ENCODE results near the gene BAD.
A peak's percentile ranks its signal among the peaks of the same experiment; 100 is the strongest.

BAD gene

DNA sequence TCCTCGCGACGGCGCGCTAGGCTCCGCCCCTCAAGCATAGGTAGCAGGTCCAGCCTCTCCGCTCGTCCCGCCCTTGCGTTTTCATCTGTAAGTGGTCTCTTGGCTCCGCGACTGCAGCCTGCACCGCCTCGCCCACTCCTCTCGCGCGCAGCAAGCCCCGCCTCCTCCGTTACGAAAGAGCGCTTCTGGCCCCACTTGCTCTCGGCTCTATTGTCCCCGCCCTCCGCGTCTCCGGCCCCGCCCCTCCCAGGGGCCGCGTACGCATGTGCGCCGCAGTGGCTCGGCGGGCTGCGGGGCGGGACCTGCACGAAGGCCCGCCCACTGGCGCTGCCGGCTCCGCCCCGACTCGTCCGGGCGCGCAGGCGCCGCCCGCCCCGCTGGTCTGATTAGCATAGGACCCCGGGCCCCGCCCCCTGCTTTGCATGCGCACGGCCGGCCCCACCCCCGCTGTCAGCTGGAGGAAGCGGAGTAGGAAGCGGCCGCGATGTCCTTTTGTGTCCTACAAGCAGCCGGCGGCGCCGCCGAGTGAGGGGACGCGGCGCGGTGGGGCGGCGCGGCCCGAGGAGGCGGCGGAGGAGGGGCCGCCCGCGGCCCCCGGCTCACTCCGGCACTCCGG, 20.7 kb upstream of the BAD start, which contains the start of gene ESRRA:
TSS of gene ESRRA (plus strand) at position 450 of the 616 bp plus-strand sequence. CDS start 1,656 bp downstream, outside the sequence.
- FAIRE-seq (no peak), DNase-seq (ENCODE audit: insufficient read length, low spot score) (peak; percentile 90)
- TF ChIP-seq, protein P1, sequence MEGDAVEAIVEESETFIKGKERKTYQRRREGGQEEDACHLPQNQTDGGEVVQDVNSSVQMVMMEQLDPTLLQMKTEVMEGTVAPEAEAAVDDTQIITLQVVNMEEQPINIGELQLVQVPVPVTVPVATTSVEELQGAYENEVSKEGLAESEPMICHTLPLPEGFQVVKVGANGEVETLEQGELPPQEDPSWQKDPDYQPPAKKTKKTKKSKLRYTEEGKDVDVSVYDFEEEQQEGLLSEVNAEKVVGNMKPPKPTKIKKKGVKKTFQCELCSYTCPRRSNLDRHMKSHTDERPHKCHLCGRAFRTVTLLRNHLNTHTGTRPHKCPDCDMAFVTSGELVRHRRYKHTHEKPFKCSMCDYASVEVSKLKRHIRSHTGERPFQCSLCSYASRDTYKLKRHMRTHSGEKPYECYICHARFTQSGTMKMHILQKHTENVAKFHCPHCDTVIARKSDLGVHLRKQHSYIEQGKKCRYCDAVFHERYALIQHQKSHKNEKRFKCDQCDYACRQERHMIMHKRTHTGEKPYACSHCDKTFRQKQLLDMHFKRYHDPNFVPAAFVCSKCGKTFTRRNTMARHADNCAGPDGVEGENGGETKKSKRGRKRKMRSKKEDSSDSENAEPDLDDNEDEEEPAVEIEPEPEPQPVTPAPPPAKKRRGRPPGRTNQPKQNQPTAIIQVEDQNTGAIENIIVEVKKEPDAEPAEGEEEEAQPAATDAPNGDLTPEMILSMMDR (IDR thresholded peaks at IDR 0.05; ENCODE audit: insufficient read depth, missing control alignments), result no peak

DNA sequence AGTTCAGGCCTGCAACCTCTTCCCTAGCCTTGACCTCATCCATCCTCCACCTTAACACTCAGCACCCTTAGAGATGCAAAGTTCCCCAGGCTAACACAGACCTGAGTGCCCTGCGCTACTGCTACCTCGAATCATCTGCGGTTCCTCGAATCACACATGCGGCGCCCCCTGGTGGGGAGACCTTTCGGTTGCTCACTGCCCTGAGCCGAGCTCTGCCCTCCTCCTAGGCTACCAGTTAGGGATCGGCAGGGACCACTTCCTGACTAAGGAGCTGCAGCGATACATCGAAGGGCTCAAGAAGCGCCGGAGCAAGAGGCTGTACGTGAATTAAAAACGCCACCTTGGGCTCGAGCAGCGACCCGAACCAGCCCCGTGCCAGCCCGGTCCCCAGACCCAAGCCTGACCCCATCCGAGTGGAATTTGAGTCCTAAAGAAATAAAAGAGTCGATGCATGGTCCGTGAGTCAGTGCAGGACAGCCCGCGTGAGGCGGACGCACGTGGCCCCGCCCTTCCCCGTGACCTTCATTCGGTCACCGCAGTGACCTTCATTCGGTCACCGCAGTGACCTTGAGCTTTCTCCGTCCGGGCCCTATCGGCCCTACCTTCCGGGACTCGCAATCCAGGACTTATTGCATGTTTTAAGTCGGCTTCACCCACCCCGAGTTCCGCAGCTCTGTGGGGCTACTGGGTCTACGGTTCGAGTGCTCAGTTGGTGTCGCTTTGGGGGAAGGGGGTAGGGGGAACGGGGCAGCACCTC, 20.0 kb upstream of the BAD start:
- FAIRE-seq (no peak), DNase-seq (ENCODE audit: insufficient read length, low spot score) (peak; percentile 87)

GRCh38 chr11:64304032-64304315, 19.5 kb upstream of the BAD start:
- no peak for FAIRE-seq
- TF ChIP-seq, protein P1 (IDR thresholded peaks at IDR 0.05; ENCODE audit: insufficient read depth, missing control alignments), result no peak
- DNase-seq (ENCODE audit: insufficient read length, low spot score), result no peak

More for the DNA sequence above, 20.0 kb upstream of the BAD start:
- TF ChIP-seq, protein P1 (IDR thresholded peaks at IDR 0.05; ENCODE audit: insufficient read depth, missing control alignments), result peak; percentile 88

DNA sequence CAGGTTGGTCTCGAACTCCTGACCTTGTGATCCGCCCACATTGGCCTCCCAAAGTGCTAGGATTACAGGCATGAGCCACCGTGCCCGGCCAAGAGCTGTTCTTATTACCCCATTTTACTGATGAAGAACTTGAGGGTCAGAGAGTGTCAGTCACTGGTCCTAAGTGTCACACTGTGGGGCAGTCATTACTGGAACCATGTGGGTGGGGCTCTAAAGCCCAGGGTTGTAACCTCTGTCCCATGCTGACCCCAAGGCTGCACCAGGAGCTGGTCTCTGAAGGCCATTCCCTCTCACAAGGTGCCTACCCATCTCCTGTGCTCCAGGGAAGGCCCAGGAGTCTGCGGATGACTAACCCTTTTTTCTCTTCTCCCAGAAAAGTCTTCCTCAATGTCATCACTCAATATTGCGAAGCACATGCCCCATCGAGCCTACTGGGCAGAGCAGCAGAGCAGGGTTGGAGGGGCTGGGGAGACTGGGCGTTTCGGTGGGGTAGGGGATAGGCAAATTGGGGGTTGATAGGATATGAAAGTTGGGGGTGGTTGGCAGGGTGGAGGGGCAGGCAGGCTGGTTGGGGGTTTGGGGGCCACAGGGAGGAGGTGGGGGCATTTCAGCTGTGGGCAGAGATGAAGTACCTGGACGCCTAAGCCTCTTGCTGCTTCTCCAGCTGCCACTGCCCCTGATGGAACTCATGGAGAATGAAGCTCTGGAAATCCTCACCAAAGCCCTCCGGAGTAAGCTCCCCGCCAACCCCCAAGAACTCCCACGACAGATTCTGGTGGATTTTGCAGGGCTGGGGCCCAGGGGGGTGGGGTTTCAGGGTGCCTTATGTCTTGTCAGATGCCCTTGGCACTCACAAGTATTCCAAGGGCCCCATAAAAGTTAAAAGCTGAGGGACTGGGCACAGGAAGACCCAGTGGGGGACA, 18.9 kb upstream of the BAD start:
- TF ChIP-seq, protein P1 (IDR thresholded peaks at IDR 0.05; ENCODE audit: insufficient read depth, missing control alignments), result no peak
- no peak for FAIRE-seq

DNA sequence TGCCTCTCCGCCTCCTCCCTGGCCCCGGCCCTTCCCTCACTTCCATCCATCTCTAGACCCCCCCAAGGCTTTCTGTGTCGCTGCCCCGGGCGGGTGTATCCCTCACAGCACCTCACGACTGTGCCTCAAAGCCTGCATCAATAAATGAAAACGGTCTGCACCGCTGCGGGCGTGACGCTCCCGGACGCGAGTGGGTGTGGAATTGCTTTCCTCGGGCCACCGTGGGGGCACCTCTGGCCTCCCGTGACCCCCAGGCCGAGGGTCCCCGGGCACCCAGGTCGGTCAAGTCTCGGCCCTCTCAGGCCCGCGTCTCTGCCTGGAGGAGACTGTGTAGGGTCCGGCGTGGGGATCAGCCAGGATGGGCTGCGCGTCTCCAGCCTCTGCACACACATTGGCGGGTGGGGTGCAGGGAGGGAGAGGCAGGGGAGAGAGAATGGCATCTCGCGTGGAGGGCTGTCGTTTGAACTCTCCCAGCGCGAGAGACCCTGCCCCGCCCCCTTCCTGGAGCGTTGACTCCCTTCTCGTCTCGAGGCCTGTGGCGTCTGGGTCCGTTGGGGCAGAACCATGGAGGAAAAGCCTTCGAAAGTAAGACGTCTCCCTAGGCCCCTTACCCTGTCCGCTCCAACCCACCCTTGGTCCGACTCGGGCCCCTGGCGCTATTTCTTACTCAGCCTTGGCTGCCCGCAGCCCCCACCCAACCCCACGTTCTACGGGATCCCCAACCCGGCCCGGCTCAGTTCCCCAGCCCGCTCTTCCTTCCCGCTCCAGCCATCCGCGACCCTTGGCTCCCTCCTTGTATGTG, 15.6 kb upstream of the BAD start, which contains the start of gene CATSPERZ:
TSS of gene CATSPERZ (plus strand) at position 512 of the 802 bp plus-strand sequence. CDS start at position 565, 53 bp downstream.
- DNase-seq (ENCODE audit: insufficient read length, low spot score) (no peak), FAIRE-seq (no peak)
- TF ChIP-seq, protein P1 (IDR thresholded peaks at IDR 0.05; ENCODE audit: insufficient read depth, missing control alignments), result no peak

More for the DNA sequence above, 18.9 kb upstream of the BAD start:
- no peak for DNase-seq (ENCODE audit: insufficient read length, low spot score)
